Progenitor cell of endocrine pancreas (in vitro differentiated cells): ENCODE results near the gene KIRREL1. TPM values are rescaled to one million over a fixed set of nuclear protein-coding genes. Genes with fewer than 3 reads are reported as not detected.
A peak's percentile ranks its signal among the peaks of the same experiment; 100 is the strongest.

Experiments used
- DNase-seq: peaks from one replicate; pipeline ENCODE4 v3.0.0; 2021; ENCODE audit warnings: low spot score; ENCODE audit not compliant: unreplicated experiment
- H3K27ac Mint-ChIP-seq: 2 replicates; pipeline ENCODE4 v1.8.0; 2021; ENCODE audit warnings: mild to moderate bottlenecking, moderate library complexity, mixed read lengths
- H3K27me3 Mint-ChIP-seq: 2 replicates; pipeline ENCODE4 v1.8.0; 2021; ENCODE audit warnings: mixed read lengths
- H3K36me3 Mint-ChIP-seq: 2 replicates; pipeline ENCODE4 v1.8.0; 2022; ENCODE audit warnings: mixed read lengths; ENCODE audit not compliant: insufficient read depth
- H3K4me1 Mint-ChIP-seq: 2 replicates; pipeline ENCODE4 v1.8.0; 2021; ENCODE audit warnings: low read depth, mixed read lengths
- H3K4me3 Mint-ChIP-seq: 2 replicates; pipeline ENCODE4 v1.8.0; 2021; ENCODE audit warnings: low read depth, mild to moderate bottlenecking, moderate library complexity, mixed read lengths
- H3K9me3 Mint-ChIP-seq: 2 replicates; pipeline ENCODE4 v1.8.0; 2021; ENCODE audit warnings: low read depth, mixed read lengths
- CTCF ChIP-seq: fragments of 200-600 bp; sonication (generic); IDR thresholded peaks from one replicate; pipeline ENCODE4 v1.5.0; 2021; ENCODE audit warnings: antibody characterized with exemption, mild to moderate bottlenecking; ENCODE audit not compliant: unreplicated experiment
- total RNA-seq: library from RNA; stranded (reverse); gene quantifications from 2 replicates; pipeline ENCODE4 v1.2.1, GENCODE V29; 2021

The KIRREL1 gene
- total RNA-seq, 1 donor from 2014 or later = 43.8 TPM

DNA sequence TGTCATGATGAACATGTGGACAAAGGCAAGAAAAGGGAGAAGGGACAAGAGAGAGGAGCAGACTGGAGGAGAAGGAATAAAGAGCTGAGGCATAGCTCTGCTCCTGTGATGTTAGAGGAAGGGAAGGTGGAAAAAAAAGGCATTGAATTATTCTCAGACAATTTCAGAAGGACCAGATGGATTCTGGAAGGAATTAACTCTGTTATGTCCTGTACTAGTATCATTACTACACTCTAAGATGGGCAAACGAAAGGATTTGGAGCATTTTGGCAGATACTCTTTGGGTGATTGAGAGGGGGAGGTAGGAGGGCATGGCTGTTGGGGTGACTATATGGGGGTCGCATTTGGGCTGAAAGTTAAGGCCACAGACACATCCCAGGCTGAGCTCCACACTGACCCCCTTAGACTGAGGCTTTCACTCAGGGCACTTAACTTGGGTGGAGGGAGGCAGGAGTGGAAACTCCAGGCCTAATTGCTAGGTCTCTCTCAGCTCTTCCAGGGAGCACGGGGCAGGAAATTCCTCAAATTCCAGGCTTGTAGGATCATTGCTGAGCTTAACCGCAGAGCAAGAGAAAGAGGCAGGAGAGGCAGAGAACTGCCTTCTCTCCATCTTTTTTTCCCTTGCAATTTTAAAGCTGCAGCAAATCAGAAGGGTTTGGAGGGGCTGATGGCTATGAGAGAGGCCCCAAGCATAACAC is 25.9 kb downstream of the KIRREL1 start:
- peak overlapping the region; percentile 97 for H3K27ac Mint-ChIP-seq
- H3K36me3 Mint-ChIP-seq = peaks cover 4% of the 10 kb centered on the region
- H3K4me1 Mint-ChIP-seq = peaks cover 44% of the 10 kb centered on the region
- no peak overlapping the region for H3K4me3 Mint-ChIP-seq
- H3K27me3 Mint-ChIP-seq = no peaks in the 10 kb centered on the region
- no peak for DNase-seq
- no peak for TF ChIP-seq CTCF
- H3K9me3 Mint-ChIP-seq = no peaks in the 10 kb centered on the region

DNA sequence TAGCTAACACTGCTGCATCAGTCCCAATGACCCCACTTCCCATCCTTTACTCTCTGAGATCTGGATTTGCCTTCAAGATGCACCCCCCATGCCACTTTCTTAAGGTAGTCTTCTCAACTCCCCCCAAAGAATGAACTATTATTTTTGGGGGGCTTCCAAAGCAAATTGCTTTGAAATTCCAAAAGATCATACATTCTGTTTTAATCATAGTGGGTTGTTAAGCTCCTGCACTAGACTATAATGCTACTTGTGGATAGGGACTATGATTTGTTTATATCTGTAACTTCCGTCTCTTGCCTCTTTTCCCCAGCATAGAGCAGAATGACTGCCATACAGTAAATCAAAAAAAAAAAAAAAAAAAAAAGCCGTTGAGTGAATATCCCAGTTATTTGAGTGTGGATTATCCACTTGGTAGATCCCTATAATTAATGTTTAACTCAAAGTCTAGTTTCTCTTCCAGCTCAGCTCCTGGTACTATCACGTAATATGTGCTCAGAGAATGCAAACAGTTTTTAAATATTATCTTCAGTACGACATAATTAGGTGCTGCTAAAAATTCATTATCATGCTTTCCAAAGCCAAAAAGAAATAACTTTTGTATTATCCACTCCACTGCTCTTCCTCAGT is 26.9 kb downstream of the KIRREL1 start:
- peaks cover 40% of the 10 kb centered on the region for H3K4me1 Mint-ChIP-seq
- TF ChIP-seq CTCF = no peak
- H3K27me3 Mint-ChIP-seq = no peaks in the 10 kb centered on the region
- H3K27ac Mint-ChIP-seq = peak overlapping the region; percentile 97
- no peak overlapping the region for H3K4me3 Mint-ChIP-seq
- no peaks in the 10 kb centered on the region for H3K9me3 Mint-ChIP-seq
- H3K36me3 Mint-ChIP-seq = peaks cover 4% of the 10 kb centered on the region
- no peak for DNase-seq

DNA sequence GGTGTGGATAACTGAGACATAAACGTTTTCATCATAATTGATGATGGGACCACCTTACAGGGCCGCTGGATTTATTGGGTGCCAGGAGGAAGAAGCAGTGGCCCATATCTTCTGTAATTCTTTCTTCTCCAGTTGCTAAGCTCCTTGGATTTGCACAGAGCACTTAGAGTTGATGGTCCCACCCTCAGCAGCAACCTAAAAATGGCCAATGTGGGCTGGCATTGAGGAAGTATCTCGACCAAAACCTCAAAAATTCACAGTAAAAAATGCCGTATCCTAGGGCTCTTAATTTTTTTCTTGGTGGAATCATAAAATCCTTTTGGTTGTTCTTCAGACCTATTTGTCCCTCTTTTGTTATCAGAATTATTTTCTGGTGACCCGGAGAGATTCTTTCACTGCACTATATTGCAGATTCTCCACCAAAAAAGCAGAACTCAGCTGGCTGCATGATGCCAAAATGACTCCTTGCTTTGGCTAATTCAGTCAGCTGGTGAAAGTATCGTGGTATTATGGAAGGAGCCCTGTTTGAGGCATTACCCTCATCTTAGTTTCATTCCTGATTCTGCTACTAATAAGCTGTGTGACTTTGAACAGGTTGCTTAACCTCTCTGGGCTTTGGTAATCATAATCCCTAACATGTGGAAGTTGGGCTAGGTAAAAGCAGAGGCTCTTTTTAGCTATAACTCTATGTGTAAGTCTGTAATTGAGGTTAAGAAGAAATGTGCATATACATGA is 27.6 kb downstream of the KIRREL1 start:
- H3K27ac Mint-ChIP-seq = no peak overlapping the region
- H3K4me3 Mint-ChIP-seq = no peak overlapping the region
- TF ChIP-seq CTCF = no peak

DNA sequence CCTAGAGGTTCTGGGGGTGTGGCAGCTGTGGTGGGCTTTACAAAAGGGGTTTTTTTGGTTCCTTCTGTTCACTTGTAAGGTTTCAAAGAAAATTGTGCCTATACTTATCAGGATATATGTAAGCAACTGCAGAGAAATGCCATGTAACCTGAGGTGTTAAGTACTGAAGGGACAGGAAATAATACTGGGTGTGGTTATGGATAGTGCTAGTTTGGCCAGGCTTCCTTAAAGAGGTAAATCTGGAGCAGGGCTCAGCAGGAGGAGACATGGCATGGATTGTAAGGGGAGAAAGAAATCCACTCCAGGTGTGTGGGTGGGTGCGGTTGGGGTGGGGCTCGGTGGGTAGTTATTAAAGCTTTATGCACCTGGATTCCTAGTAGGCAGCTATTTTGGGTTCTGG is 28.3 kb downstream of the KIRREL1 start:
- peaks cover 4% of the 10 kb centered on the region for H3K36me3 Mint-ChIP-seq
- peaks cover 36% of the 10 kb centered on the region for H3K4me1 Mint-ChIP-seq
- no peak for TF ChIP-seq CTCF
- no peak overlapping the region for H3K27ac Mint-ChIP-seq
- H3K27me3 Mint-ChIP-seq = no peaks in the 10 kb centered on the region
- H3K4me3 Mint-ChIP-seq = no peak overlapping the region
- DNase-seq = no peak
- H3K9me3 Mint-ChIP-seq = no peaks in the 10 kb centered on the region

More for the DNA sequence above, 27.6 kb downstream of the KIRREL1 start:
- Mint-ChIP-seq H3K9me3 (no peaks in the 10 kb centered on the region), H3K36me3 (peaks cover 4% of the 10 kb centered on the region), H3K27me3 (no peaks in the 10 kb centered on the region), H3K4me1 (peaks cover 39% of the 10 kb centered on the region)
- DNase-seq = no peak

DNA sequence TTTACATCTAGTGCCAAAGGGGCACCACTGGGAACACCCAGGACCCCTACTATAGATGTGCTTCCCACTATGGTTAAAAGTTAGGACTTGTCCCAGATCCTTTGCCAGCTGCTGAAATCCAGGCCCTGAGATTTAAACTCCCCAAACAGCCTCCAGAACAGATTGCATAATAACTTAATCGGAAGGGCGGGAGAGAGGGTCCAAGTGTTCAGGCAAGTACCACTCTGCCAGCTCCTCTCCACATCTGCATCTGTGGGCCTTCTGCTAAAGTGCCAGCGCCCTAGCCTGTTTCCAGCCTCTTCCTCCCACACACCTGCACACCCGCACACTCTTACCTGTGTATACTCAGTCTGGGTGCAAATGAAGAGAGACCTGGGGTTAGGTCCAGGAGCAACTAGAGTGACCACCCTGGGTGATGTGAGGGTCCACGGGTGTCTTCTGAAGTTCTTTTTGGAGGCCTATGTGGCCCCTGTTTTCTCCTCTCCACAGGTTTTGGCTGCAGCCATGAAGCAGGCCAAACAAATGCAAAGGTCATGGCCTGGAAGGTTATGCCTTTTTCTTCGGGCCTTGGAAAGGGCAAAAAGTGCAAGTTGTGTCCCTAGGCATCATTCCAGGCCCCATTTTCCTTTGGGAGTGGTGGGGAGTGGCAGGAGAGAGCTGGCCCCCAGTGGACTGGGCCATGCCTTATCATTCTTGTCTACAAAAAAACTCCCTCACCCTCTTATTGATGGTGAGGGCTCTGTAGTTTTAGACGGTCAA is 29.3 kb downstream of the KIRREL1 start:
- Mint-ChIP-seq H3K4me1 (peaks cover 32% of the 10 kb centered on the region), H3K9me3 (no peaks in the 10 kb centered on the region)
- no peak for TF ChIP-seq CTCF

More for the DNA sequence above, 29.3 kb downstream of the KIRREL1 start:
- no peak overlapping the region for H3K27ac Mint-ChIP-seq
- H3K36me3 Mint-ChIP-seq = peaks cover 3% of the 10 kb centered on the region
- no peaks in the 10 kb centered on the region for H3K27me3 Mint-ChIP-seq
- no peak overlapping the region for H3K4me3 Mint-ChIP-seq
- DNase-seq = no peak
